Kidney epithelial cell (primary cell): ENCODE data around the gene C6orf89. TPM values are rescaled to one million over a fixed set of nuclear protein-coding genes. Genes with fewer than 3 reads are reported as not detected.

Source experiments
- DNase-seq: peaks from one replicate; pipeline ENCODE4 v3.0.0-alpha.2; 2010; ENCODE audit warnings: low read depth
- H3K27me3 ChIP-seq: 2 replicates; pipeline ENCODE4 v1.6.0; 2011; ENCODE audit warnings: low read length; ENCODE audit not compliant: control insufficient read depth, insufficient read depth
- H3K36me3 ChIP-seq: 2 replicates; pipeline ENCODE4 v1.5.1; 2011; ENCODE audit warnings: low read length; ENCODE audit not compliant: control insufficient read depth, insufficient read depth
- H3K4me3 ChIP-seq: 2 replicates; pipeline ENCODE4 v1.5.1; 2011; ENCODE audit warnings: low read depth, mild to moderate bottlenecking, control low read depth, low read length
- CTCF ChIP-seq: IDR thresholded peaks from 2 replicates; pipeline ENCODE4 v1.5.1; 2011; ENCODE audit warnings: mild to moderate bottlenecking, moderate library complexity, low read length, control low read depth, inconsistent platforms; ENCODE audit not compliant: insufficient read depth, poor library complexity, severe bottlenecking
- total RNA-seq: library from RNA; depleted of rRNA; stranded (reverse); fragments of >200 nt; gene quantifications from 2 replicates; pipeline ENCODE4 v1.2.3, GENCODE V29; 2015

C6orf89 gene
- total RNA-seq, 1 donor from 2014 or later, result 42.5 TPM

GRCh38 chr6:36924778-36925374 lies 39.1 kb downstream of the C6orf89 start:
- no peak overlapping the region for H3K4me3 ChIP-seq
- no peak for DNase-seq
- H3K36me3 ChIP-seq, result peaks cover 1% of the 10 kb centered on the region
- no peak for TF ChIP-seq CTCF
- no peaks in the 10 kb centered on the region for H3K27me3 ChIP-seq

GRCh38 chr6:36925809-36926208 lies 40.1 kb downstream of the C6orf89 start:
- Histone ChIP-seq H3K27me3 (no peaks in the 10 kb centered on the region), H3K4me3 (no peak overlapping the region), H3K36me3 (peaks cover 1% of the 10 kb centered on the region)
- no peak for DNase-seq
- no peak for TF ChIP-seq CTCF

- no peak overlapping the region for H3K4me3 ChIP-seq
- no peak for DNase-seq
- no peaks in the 10 kb centered on the region for H3K27me3 ChIP-seq
- TF ChIP-seq CTCF, result no peak
- peaks cover 1% of the 10 kb centered on the region for H3K36me3 ChIP-seq
Measured at GRCh38 chr6:36926708-36927513, 41.2 kb downstream of the C6orf89 start.

- Histone ChIP-seq H3K27me3 (no peaks in the 10 kb centered on the region), H3K4me3 (no peak overlapping the region), H3K36me3 (peaks cover 1% of the 10 kb centered on the region)
- no peak for DNase-seq
- no peak for TF ChIP-seq CTCF
Measured at GRCh38 chr6:36927691-36928546, 42.2 kb downstream of the C6orf89 start.

- TF ChIP-seq CTCF, result no peak
Measured at GRCh38 chr6:36928547-36928918, 42.8 kb downstream of the C6orf89 start.

More at GRCh38 chr6:36928547-36928918, 42.8 kb downstream of the C6orf89 start:
- H3K4me3 ChIP-seq, result no peak overlapping the region
- no peak for DNase-seq
- H3K36me3 ChIP-seq, result peaks cover 1% of the 10 kb centered on the region
- H3K27me3 ChIP-seq, result no peaks in the 10 kb centered on the region
